Measurements from ENCODE around the gene SLC25A12. TPM values are rescaled to one million over a fixed set of nuclear protein-coding genes. Genes with fewer than 3 reads are reported as not detected.

SLC25A12 gene
- total and polyA plus RNA-seq, 2 donors (not counting 1 experiment from before 2014, with no cell fraction given): 10.0 to 21.0 TPM

DNA sequence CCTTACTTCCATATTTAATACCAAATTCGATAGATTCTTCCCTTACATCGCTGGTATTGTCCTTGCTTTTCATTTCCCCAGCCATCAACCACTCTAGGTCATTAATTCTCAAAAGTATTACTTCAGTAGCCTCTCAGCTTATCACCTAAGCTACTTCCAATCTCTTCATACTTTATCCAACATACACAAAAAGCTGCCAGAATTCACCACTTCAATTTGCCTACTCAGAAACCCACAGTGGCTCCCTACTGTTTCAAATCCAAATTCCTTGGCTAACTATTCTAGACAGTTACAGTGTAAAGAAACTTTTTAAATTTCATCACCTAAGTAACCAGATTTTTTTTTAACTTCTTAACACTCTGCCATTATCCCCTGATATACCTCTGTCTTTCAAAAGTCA is 4.7 kb downstream of the SLC25A12 start:
- CTCF ChIA-PET: no interaction called here
- H3K4me2 ChIP-seq (replicated peaks; ENCODE audit: low read depth, low read length, poor library complexity, severe bottlenecking): no peak overlapping the region

GRCh38 chr2:171883275-171883893 is 10.7 kb downstream of the SLC25A12 start:
- no peak overlapping the region for H3K4me3 ChIP-seq (ENCODE audit: control extremely low read depth in 1 of 5, extremely low read depth in 1 of 5, insufficient read depth in 1 of 5, low read depth in 2 of 5, low read length in 4 of 5)
- peaks cover 2 to 4% of the 10 kb centered on the region in 2 experiments for H3K36me3 ChIP-seq (replicated peaks in 1 of 2; ENCODE audit: control extremely low read depth in 1 of 2, control insufficient read depth in 1 of 2, extremely low read depth in 1 of 2, insufficient read depth in 2 of 2, low read length in 1 of 2)
- no peak for DNase-seq
- H3K4me1 Mint-ChIP-seq: peaks cover 7% of the 10 kb centered on the region
- ChIA-PET POLR2A (no interaction called here), CTCF (no interaction called here)
- H3K4me2 ChIP-seq (replicated peaks; ENCODE audit: low read depth, low read length, poor library complexity, severe bottlenecking): no peak overlapping the region
- TF ChIP-seq, protein P1, sequence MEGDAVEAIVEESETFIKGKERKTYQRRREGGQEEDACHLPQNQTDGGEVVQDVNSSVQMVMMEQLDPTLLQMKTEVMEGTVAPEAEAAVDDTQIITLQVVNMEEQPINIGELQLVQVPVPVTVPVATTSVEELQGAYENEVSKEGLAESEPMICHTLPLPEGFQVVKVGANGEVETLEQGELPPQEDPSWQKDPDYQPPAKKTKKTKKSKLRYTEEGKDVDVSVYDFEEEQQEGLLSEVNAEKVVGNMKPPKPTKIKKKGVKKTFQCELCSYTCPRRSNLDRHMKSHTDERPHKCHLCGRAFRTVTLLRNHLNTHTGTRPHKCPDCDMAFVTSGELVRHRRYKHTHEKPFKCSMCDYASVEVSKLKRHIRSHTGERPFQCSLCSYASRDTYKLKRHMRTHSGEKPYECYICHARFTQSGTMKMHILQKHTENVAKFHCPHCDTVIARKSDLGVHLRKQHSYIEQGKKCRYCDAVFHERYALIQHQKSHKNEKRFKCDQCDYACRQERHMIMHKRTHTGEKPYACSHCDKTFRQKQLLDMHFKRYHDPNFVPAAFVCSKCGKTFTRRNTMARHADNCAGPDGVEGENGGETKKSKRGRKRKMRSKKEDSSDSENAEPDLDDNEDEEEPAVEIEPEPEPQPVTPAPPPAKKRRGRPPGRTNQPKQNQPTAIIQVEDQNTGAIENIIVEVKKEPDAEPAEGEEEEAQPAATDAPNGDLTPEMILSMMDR (IDR thresholded peaks at IDR 0.05): no peak
- no peak for TF ChIP-seq EZH2 (IDR thresholded peaks at IDR 0.05; ENCODE audit: borderline replicate concordance, insufficient read depth, low read depth, low read length, poor library complexity, severe bottlenecking)
- peaks cover 5% of the 10 kb centered on the region for H4K20me1 ChIP-seq (ENCODE audit: control insufficient read depth, insufficient read depth, low read length, poor library complexity, severe bottlenecking)
- no peaks in the 10 kb centered on the region for H3K27me3 ChIP-seq (replicated peaks in 1 of 4; ENCODE audit: control extremely low read depth in 1 of 4, control insufficient read depth in 3 of 4, insufficient read depth in 4 of 4, low read length in 3 of 4)
- no peak overlapping the region for H2AFZ ChIP-seq (ENCODE audit: insufficient read depth, low read depth, low read length, poor library complexity, severe bottlenecking)
- no peak overlapping the region for H3K9ac ChIP-seq (ENCODE audit: low read length)
- peaks cover 18% of the 10 kb centered on the region for H3K79me2 ChIP-seq (ENCODE audit: control insufficient read depth, insufficient read depth, low read length)
- H3K4me1 ChIP-seq (ENCODE audit: control insufficient read depth in 2 of 2, insufficient read depth in 2 of 2, low read length in 2 of 2): no peaks in the 10 kb centered on the region
- 100% methylated on average over 3 of the region's 5 CpGs for WGBS (ENCODE audit: insufficient coverage)
- intact Hi-C loops (cut with micrococcal nuclease): no loop called here
- H3K27ac ChIP-seq (ENCODE audit: low read length in 2 of 2): no peak overlapping the region
- no peaks in the 10 kb centered on the region for H3K27me3 Mint-ChIP-seq
- H3K4me3 Mint-ChIP-seq: no peak overlapping the region
- H3K9me3 ChIP-seq (ENCODE audit: control extremely low read depth in 1 of 3, control insufficient read depth in 2 of 3, insufficient read depth in 1 of 3, low read length in 2 of 3): no peaks in the 10 kb centered on the region
- H3K27ac Mint-ChIP-seq: no peak overlapping the region
- no peak for ATAC-seq (ENCODE audit: low read depth)
- no peaks in the 10 kb centered on the region for H3K9me3 Mint-ChIP-seq (ENCODE audit: insufficient read depth)

More for the DNA sequence above, 4.7 kb downstream of the SLC25A12 start:
- H3K36me3 ChIP-seq (replicated peaks in 1 of 2; ENCODE audit: control extremely low read depth in 1 of 2, control insufficient read depth in 1 of 2, extremely low read depth in 1 of 2, insufficient read depth in 2 of 2, low read length in 1 of 2): peaks cover 4% of the 10 kb centered on the region in 2 experiments
- DNase-seq (no peak), ATAC-seq (ENCODE audit: low read depth) (no peak)
- H3K4me1 ChIP-seq (ENCODE audit: control insufficient read depth in 2 of 2, insufficient read depth in 2 of 2, low read length in 2 of 2): peaks cover 8 to 9% of the 10 kb centered on the region in 2 donors
- 100% methylated on average over 2 of the region's 2 CpGs for WGBS (ENCODE audit: insufficient coverage)
- H3K9ac ChIP-seq (ENCODE audit: low read length): no peak overlapping the region
- H3K27ac Mint-ChIP-seq: no peak overlapping the region
- H3K9me3 ChIP-seq (ENCODE audit: control extremely low read depth in 1 of 3, control insufficient read depth in 2 of 3, insufficient read depth in 1 of 3, low read length in 2 of 3): no peaks in the 10 kb centered on the region
- H3K27me3 ChIP-seq (replicated peaks in 1 of 4; ENCODE audit: control extremely low read depth in 1 of 4, control insufficient read depth in 3 of 4, insufficient read depth in 4 of 4, low read length in 3 of 4): no peaks in the 10 kb centered on the region
- TF ChIP-seq EZH2 (IDR thresholded peaks at IDR 0.05; ENCODE audit: borderline replicate concordance, insufficient read depth, low read depth, low read length, poor library complexity, severe bottlenecking): no peak
- TF ChIP-seq, protein P1 (IDR thresholded peaks at IDR 0.05): no peak
- no peak overlapping the region for H3K27ac ChIP-seq (ENCODE audit: low read length in 2 of 2)
- H3K4me3 ChIP-seq (ENCODE audit: control extremely low read depth in 1 of 5, extremely low read depth in 1 of 5, insufficient read depth in 1 of 5, low read depth in 2 of 5, low read length in 4 of 5): no peak overlapping the region
- H3K79me2 ChIP-seq (ENCODE audit: control insufficient read depth, insufficient read depth, low read length): peaks cover 46% of the 10 kb centered on the region
- no peaks in the 10 kb centered on the region for H3K9me3 Mint-ChIP-seq (ENCODE audit: insufficient read depth)
- H3K27me3 Mint-ChIP-seq: no peaks in the 10 kb centered on the region
- POLR2A ChIA-PET: no interaction called here
- no peak overlapping the region for H2AFZ ChIP-seq (ENCODE audit: insufficient read depth, low read depth, low read length, poor library complexity, severe bottlenecking)
- H3K4me1 Mint-ChIP-seq: peaks cover 20% of the 10 kb centered on the region
- no peaks in the 10 kb centered on the region for H4K20me1 ChIP-seq (ENCODE audit: control insufficient read depth, insufficient read depth, low read length, poor library complexity, severe bottlenecking)
- no peak overlapping the region for H3K4me3 Mint-ChIP-seq
- intact Hi-C loops (cut with micrococcal nuclease): no loop called here
